GM12864 (cell line): ENCODE measurements around the gene CASZ1.

ENCODE experiments used
- DNase-seq: peaks from one replicate; pipeline ENCODE4 v3.0.0-alpha.2; 2011; ENCODE audit warnings: low read depth
- H3K4me3 ChIP-seq: 2 replicates; pipeline ENCODE4 v1.5.1; 2011; ENCODE audit warnings: mild to moderate bottlenecking, low read depth, low read length, control low read depth
- TF ChIP-seq, protein P1 (sequence below): IDR thresholded peaks from 2 replicates; pipeline ENCODE4 v1.5.1; 2011; ENCODE audit warnings: low read depth, mild to moderate bottlenecking, moderate library complexity, low read length, control low read depth, inconsistent platforms; ENCODE audit errors: missing control alignments

The CASZ1 gene

DNA sequence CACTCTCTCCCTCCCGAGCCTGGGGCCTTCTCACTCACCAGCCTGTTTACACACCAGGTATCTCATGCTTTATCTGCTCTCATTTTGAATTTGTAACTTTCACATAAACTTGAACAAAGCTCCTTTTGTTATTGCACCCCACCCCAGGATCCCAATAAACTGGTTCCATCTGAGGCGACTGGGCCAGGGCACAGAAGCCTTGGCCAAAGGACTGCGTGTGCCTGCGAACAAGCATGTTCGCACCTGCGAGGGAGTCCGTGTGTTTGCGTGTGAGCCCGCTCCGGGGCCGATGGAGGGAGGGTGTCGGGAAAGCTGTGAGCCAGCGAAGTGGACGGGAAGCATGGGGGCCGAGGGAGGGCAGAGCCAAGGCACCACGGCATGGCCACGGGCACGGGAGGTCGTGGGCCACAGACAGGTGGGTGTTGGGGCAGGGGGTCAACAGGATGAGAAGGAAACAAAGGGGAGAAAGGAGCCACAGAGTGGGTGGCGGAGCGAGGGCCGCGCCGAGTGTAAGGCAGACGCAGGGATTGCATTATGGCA is 98.8 kb downstream of the CASZ1 start:
- TF ChIP-seq, protein P1, sequence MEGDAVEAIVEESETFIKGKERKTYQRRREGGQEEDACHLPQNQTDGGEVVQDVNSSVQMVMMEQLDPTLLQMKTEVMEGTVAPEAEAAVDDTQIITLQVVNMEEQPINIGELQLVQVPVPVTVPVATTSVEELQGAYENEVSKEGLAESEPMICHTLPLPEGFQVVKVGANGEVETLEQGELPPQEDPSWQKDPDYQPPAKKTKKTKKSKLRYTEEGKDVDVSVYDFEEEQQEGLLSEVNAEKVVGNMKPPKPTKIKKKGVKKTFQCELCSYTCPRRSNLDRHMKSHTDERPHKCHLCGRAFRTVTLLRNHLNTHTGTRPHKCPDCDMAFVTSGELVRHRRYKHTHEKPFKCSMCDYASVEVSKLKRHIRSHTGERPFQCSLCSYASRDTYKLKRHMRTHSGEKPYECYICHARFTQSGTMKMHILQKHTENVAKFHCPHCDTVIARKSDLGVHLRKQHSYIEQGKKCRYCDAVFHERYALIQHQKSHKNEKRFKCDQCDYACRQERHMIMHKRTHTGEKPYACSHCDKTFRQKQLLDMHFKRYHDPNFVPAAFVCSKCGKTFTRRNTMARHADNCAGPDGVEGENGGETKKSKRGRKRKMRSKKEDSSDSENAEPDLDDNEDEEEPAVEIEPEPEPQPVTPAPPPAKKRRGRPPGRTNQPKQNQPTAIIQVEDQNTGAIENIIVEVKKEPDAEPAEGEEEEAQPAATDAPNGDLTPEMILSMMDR, result no peak
- no peak overlapping the region for H3K4me3 ChIP-seq
- DNase-seq, result no peak

DNA sequence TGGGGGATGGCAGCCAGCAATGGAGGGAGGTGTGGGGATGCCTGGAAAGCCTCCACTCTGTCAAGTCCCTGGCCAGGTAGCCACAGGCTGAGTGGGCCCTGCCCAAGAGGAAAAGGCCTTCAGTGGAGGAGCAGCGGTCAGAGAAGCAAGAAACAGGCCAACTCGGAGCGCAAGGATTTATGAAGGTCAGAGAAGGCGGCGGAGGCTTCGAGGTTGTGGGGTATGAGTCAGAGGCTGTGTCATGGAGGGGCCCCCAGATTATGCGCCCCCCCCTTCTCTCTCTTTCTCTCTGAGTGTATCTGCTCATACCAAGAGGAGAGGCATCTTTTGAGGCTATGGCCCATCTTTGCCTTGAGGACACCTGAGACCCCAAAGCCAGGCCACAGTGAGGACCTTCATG is 99.5 kb downstream of the CASZ1 start:
- no peak for DNase-seq
- TF ChIP-seq, protein P1, result no peak
- no peak overlapping the region for H3K4me3 ChIP-seq

DNA sequence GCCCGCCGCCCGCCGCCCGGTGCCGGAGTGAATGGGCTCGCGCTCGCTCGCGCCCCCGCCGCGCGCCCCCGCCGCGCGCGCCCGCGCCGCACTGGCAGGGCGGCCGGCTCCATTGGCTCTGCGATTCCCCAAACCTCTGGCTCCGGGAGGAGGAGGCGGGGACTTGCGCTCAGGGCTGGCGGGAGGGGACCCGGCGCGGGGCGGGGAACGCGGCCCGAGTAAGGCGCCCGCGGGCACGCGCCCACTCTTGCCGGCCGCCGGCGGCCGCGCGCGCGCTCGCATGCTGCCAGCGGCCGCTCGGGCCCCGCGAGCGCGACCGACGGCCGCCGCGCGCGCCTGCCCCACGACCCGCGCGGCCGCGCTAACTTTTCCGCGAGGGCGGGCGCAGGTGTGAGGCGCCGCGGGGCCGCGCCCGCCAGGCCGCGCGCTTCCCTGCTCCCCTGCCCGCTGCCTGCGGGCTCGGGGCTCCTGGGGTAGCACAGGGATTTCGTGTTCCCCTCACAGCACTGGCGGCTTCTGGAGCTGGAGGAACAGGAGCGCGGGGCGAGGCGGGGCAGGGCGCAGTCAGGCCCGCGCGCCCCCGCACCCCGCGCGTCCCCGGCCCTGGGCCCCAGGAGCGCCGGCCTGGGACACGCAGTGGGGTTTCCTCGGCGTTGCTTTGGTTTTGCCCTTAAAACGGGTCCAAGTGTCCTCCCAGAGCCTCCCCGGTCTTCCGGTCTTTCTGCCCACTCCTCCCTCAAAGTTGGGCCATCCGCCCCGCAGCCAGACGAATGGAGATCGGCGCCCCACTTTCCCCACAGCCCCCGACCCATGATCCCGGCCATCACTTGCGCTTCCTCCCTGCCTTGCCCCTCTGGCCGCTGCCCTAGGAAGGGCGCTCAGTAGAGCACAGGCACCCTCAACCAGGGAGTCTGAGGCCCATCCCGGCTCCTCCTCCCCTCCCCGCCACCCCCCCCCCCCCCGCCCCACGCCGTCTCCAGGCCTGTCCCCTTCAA is 101.5 kb downstream of the CASZ1 start:
- H3K4me3 ChIP-seq, result peak overlapping the region; percentile 51

DNA sequence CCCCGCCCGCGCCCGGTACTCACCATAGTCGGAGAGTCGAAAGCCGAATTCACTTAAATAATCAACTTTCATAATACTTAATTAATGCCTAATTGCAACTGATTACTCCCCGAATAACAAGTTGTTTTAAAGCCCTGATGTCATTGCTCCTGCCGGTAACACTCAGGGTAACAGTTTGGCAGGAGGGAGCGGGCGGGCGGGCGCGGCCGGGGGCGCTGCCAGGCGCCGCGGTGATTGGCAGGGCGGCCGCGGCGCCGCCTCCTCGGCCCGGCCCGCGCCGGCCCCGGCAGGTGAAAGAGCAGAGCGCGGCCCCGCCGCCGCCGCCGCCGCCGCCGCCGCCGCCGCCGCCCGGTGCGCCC is 102.2 kb downstream of the CASZ1 start:
- no peak for DNase-seq
- H3K4me3 ChIP-seq, result peak overlapping the region; percentile 62
- TF ChIP-seq, protein P1, result no peak

More for the DNA sequence above, 101.5 kb downstream of the CASZ1 start:
- TF ChIP-seq, protein P1, result no peak
- DNase-seq, result peak; percentile 29

DNA sequence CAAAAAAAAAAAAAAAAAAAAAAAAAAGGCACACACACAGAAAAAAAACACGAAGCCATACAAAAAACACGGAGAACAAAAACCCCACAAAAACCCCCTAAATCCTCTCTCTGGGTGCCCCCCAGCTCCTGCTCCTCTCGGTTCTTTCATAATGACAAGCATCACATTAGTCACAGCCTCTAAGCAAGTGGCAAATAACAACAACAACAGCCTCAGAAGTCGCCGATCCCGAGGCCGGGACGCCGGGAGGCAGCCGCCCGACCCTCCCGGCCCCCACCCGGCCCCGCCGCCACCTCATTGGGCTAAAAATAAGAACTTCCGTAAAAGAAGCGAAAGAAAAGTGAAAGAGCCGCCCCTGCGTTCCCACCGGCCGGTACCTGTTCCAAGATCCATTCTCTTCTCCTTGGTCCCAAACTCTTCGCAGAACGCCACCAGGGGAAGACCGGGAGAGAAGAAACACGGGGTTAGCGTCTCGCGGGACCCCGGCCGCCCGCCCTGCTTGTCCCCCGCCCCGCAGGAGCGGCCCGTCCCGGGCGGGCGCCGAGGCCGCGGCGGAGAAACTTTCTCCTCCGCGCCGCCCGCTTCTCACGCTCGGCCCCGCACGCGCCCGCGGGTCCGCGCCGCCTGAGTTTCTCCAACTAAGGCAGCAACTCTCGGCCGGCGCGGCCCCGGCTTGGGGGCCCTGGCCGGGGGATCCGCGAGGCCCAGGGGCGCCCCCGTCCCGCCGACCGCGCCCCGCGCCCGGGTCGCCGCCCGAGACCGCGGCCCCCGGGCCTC is 102.8 kb downstream of the CASZ1 start:
- DNase-seq, result no peak
- H3K4me3 ChIP-seq, result peak overlapping the region; percentile 62
- TF ChIP-seq, protein P1, result no peak

DNA sequence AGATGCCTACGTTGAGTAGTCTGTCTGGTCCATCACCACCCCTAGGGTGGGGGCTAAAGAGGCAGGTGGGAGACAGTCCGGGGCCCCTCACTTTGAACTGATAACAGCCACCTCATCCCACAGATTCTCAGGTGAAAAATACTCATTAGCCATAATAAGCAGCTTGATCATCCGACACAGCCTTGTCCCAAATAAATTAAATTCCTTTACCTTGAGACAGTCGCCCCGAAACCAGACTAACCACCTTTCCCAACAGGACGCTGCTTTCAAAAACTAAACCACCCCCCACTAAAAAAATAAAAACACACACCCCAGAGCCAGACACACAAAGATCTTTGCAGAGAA is 103.3 kb downstream of the CASZ1 start:
- no peak for DNase-seq
- TF ChIP-seq, protein P1, result no peak
- H3K4me3 ChIP-seq, result peak overlapping the region; percentile 62; the same call in 1 of the 2 replicates
